ENCODE measurements around the gene MCHR2. TPM values are rescaled to one million over a fixed set of nuclear protein-coding genes. Genes with fewer than 3 reads are reported as not detected.
"Not testable (repeated sequence)": the region's sequence is repeated elsewhere in the genome, so short reads cannot be mapped to it uniquely, and the experiment has no call there.

Gene MCHR2, protein sequence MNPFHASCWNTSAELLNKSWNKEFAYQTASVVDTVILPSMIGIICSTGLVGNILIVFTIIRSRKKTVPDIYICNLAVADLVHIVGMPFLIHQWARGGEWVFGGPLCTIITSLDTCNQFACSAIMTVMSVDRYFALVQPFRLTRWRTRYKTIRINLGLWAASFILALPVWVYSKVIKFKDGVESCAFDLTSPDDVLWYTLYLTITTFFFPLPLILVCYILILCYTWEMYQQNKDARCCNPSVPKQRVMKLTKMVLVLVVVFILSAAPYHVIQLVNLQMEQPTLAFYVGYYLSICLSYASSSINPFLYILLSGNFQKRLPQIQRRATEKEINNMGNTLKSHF
- not detected for total RNA-seq
- not detected for polyA plus RNA-seq
- long read RNA-seq, donor 1, result 0 reads
- long read RNA-seq, donor 2, result 0 reads
- long read RNA-seq, donor 3, result 0 reads

DNA sequence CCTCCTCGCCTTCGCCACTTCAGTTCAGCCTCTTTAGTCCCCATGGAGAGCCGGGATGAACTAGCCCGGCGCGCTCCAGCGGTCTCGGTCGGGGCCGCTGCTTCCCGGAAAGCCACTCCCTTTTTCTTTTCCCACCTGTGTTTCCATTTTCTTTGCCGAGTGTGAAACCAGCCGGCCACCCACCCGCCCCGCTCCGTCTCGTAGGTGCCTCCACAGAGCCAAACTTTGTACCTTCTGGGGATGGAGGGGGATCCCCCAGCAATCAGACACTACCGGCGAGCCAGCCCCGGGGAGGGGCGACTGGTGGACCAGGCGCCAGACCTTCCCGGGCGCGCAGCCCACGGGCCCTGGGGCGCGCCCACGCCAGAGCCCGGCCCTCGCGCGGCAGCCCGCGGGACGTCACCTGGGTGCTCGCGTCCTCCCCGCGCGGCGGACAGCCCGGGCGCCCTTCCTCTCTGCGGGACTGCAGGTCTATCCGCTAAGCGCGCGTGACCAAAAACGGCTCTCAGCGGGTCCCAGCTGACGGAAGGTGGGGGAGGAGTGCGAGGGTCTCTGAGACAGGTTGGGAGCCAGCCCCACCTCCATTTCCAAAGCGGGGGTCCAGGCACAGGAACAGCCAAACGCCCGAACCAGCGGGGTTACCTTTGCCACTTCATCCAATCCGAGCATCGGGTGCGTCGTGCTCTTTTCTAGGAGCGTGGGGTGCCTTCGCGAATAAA lies at the start of gene MCHR2:
Gene MCHR2, minus strand, starts transcription at position 691 of the 719 bp plus-strand sequence. CDS start 38,076 bp downstream, outside the sequence.
- intact Hi-C loops (cut with DNase I), result no loop called here
- Histone ChIP-seq H3K4me1 (ENCODE audit: insufficient read depth) (no peaks in the 10 kb centered on the region), H3K36me3 (no peaks in the 10 kb centered on the region), H3K4me3 (no peak within 1 kb of the TSS), H3K27ac (no peak within 1 kb of the TSS), H3K27me3 (no peaks in the 10 kb centered on the region), H3K9me3 (no peaks in the 10 kb centered on the region)
- TF ChIP-seq, protein P1, sequence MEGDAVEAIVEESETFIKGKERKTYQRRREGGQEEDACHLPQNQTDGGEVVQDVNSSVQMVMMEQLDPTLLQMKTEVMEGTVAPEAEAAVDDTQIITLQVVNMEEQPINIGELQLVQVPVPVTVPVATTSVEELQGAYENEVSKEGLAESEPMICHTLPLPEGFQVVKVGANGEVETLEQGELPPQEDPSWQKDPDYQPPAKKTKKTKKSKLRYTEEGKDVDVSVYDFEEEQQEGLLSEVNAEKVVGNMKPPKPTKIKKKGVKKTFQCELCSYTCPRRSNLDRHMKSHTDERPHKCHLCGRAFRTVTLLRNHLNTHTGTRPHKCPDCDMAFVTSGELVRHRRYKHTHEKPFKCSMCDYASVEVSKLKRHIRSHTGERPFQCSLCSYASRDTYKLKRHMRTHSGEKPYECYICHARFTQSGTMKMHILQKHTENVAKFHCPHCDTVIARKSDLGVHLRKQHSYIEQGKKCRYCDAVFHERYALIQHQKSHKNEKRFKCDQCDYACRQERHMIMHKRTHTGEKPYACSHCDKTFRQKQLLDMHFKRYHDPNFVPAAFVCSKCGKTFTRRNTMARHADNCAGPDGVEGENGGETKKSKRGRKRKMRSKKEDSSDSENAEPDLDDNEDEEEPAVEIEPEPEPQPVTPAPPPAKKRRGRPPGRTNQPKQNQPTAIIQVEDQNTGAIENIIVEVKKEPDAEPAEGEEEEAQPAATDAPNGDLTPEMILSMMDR (IDR thresholded peaks at IDR 0.05), result no peak
- no peak for TF ChIP-seq POLR2A (IDR thresholded peaks at IDR 0.05)
- TF ChIP-seq EP300 (IDR thresholded peaks at IDR 0.05), result no peak
- WGBS, 3 donors, result 2% methylated on average over 59 to 64 of the region's 64 CpGs
- no peak for DNase-seq

DNA sequence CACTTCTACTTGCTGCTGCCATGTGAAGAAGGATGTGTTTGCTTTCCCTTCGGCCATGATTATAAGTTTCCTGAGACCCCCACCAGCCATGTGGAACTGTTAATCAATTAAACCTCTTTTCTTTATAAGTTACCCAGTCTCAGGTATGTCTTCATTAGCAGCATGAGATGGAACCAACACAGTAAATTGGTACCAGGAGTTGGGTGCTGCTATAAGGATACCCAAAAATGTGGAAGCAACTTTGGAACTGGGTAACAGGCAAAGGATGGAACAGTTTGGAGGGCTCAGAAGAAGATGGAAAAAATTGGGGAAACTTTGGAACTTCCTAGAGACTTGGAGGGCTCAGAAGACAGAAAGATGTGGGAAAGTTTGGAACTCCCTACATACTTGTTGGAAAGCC lies 44.5 kb upstream of the MCHR2 start:
- H3K27me3 ChIP-seq; H3K36me3 ChIP-seq; intact Hi-C loops (cut with DNase I); DNase-seq; H3K27ac ChIP-seq; H3K4me1 ChIP-seq (ENCODE audit: insufficient read depth); H3K4me3 ChIP-seq; H3K9me3 ChIP-seq: not testable (repeated sequence)
- 25 to 85% (median 82%) methylated on average over 1 of the region's 1 CpG for WGBS, 3 donors

DNA sequence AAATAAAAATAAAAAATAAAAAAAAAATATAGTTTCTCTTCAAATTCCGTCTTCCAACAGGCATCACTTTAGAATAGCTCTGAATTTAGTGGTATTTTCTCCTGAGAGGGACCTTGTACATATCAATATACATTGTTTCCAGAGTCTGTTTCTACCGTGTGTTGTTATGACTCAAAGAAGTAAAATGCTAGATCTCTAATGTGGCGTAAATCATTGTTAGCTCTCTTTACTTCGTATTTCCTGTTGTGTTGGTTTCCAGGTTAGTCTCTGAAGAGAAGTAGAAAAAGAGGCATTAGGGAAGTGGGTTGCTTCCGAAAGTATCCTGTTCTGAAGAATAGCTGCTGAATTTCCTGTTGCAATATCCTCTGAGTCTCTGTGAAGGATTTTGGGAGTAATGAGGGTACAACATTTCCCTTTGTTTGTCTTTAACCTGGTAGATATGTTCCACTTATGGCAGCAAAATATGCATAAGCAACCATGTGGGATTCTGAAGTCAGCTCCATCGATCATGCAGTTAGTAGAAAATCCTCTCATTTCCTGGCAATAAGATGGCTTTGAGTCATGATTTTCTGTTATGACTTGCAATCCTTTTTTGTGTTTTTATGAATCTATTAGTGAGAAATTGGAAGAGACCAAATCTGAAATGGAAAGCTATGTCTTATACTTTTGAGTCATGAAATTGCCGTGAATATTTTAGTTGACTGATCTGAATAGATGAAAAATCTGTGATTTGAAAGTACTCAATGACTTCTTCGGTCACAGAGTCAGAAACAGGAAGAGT lies 42.0 kb upstream of the MCHR2 start:
- intact Hi-C loops (cut with DNase I), result no loop called here
- WGBS, 3 donors, result 70 to 77% (median 76%) methylated on average over 8 of the region's 8 CpGs
- TF ChIP-seq EP300 (IDR thresholded peaks at IDR 0.05) (no peak), POLR2A (IDR thresholded peaks at IDR 0.05) (no peak)
- TF ChIP-seq, protein P1 (IDR thresholded peaks at IDR 0.05), result no peak
- H3K9me3 ChIP-seq, result no peaks in the 10 kb centered on the region
- no peak overlapping the region for H3K27ac ChIP-seq
- H3K27me3 ChIP-seq, result no peaks in the 10 kb centered on the region
- H3K36me3 ChIP-seq, result no peaks in the 10 kb centered on the region
- no peak overlapping the region for H3K4me3 ChIP-seq
- no peaks in the 10 kb centered on the region for H3K4me1 ChIP-seq (ENCODE audit: insufficient read depth)
- no peak for DNase-seq

DNA sequence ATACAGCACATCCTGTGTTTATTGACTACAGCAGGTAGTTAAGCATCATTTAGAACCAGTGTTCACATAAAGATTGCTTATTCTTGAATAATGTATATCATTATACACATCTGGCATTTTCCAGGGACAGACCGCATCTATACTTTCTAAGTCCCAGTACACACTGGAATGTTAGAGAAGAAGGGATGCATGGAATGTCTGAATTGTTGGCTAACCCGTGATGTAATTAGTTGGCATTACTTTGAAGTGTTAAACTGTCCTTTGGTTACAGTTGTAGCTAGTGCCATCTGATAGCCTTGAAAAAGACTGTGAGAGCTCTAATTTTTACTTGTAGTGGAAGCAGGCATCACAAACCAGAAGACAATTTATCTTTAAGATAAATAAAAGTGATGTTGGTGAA lies 29.8 kb upstream of the MCHR2 start:
- 52 to 68% (median 61%) methylated on average over 2 of the region's 2 CpGs for WGBS, 3 donors
- no peak overlapping the region for H3K4me3 ChIP-seq
- no peaks in the 10 kb centered on the region for H3K36me3 ChIP-seq
- H3K27me3 ChIP-seq, result no peaks in the 10 kb centered on the region
- no peaks in the 10 kb centered on the region for H3K9me3 ChIP-seq
- DNase-seq, result no peak
- no peaks in the 10 kb centered on the region for H3K4me1 ChIP-seq (ENCODE audit: insufficient read depth)
- TF ChIP-seq POLR2A (IDR thresholded peaks at IDR 0.05) (no peak), EP300 (IDR thresholded peaks at IDR 0.05) (no peak)
- TF ChIP-seq, protein P1 (IDR thresholded peaks at IDR 0.05), result no peak
- no peak overlapping the region for H3K27ac ChIP-seq
- intact Hi-C loops (cut with DNase I), result no loop called here
